HG03575 (cell line): ENCODE data around the gene CHN2.

Experiments used
- ATAC-seq: cut with Tn5 transposase; IDR thresholded peaks from one replicate; pipeline ENCODE4 v1.9.1; 2021; ENCODE audit not compliant: unreplicated experiment, insufficient number of reproducible peaks, low FRiP score; ENCODE audit errors: extremely low read depth

Gene CHN2

GRCh38 chr7:29194594-29195427 lies at the start of gene CHN2:
Gene CHN2 (plus strand): TSS chr7:29194775.
- no peak for ATAC-seq

- ATAC-seq: no peak
Observed at GRCh38 chr7:29145553-29146056, 49.0 kb upstream of the CHN2 start.

GRCh38 chr7:29146057-29146706 lies 48.4 kb upstream of the CHN2 start, which contains the start of gene CPVL:
Gene CPVL (minus strand): TSS chr7:29146537. CDS start chr7:29121061, 25,476 bp downstream.
- no peak for ATAC-seq

GRCh38 chr7:29146888-29147609 lies 47.5 kb upstream of the CHN2 start:
- no peak for ATAC-seq

GRCh38 chr7:29147821-29148220 lies 46.8 kb upstream of the CHN2 start:
- no peak for ATAC-seq

- ATAC-seq: no peak
Observed at GRCh38 chr7:29149036-29149435, 45.5 kb upstream of the CHN2 start.

- ATAC-seq: no peak
Observed at GRCh38 chr7:29150856-29151255, 43.7 kb upstream of the CHN2 start.

- no peak for ATAC-seq
Observed at GRCh38 chr7:29154076-29154475, 40.5 kb upstream of the CHN2 start.

- ATAC-seq: no peak
Observed at GRCh38 chr7:29156907-29157452, 37.6 kb upstream of the CHN2 start.

- ATAC-seq: no peak
Observed at GRCh38 chr7:29158795-29159423, 35.7 kb upstream of the CHN2 start.

- ATAC-seq: no peak
Observed at GRCh38 chr7:29160080-29160479, 34.5 kb upstream of the CHN2 start.

- no peak for ATAC-seq
Observed at GRCh38 chr7:29161231-29161630, 33.3 kb upstream of the CHN2 start.

GRCh38 chr7:29162577-29162976 lies 32.0 kb upstream of the CHN2 start:
- ATAC-seq: no peak

- ATAC-seq: no peak
Observed at GRCh38 chr7:29163854-29164253, 30.7 kb upstream of the CHN2 start.

GRCh38 chr7:29167721-29168120 lies 26.9 kb upstream of the CHN2 start:
- ATAC-seq: no peak

GRCh38 chr7:29170781-29171180 lies 23.8 kb upstream of the CHN2 start:
- ATAC-seq: no peak

GRCh38 chr7:29173458-29173857 lies 21.1 kb upstream of the CHN2 start:
- ATAC-seq: no peak

GRCh38 chr7:29177963-29178600 lies 16.5 kb upstream of the CHN2 start:
- ATAC-seq: no peak
